ENCODE data around the gene SELENOI.

Gene SELENOI

GRCh38 chr2:26400723-26401122 lies 54.8 kb downstream of the SELENOI start:
- DNase-seq (ENCODE audit: low read depth), result no peak
- no peak overlapping the region for H3K4me3 ChIP-seq (ENCODE audit: control insufficient read depth, low read depth, low read length)
- TF ChIP-seq CTCF (IDR thresholded peaks at IDR 0.05; ENCODE audit: control insufficient read depth, insufficient read depth, low read depth, low read length, missing control alignments), result no peak

GRCh38 chr2:26401739-26402541 lies 56.0 kb downstream of the SELENOI start, which contains the start of gene DRC1:
Gene DRC1, plus strand, starts transcription at chr2:26401920. Its CDS starts 70 bp downstream, at chr2:26401990.
- DNase-seq (ENCODE audit: low read depth), result peak; percentile 13
- peak within 1 kb of the TSS; percentile 57 for H3K4me3 ChIP-seq (ENCODE audit: control insufficient read depth, low read depth, low read length)
- TF ChIP-seq CTCF (IDR thresholded peaks at IDR 0.05; ENCODE audit: control insufficient read depth, insufficient read depth, low read depth, low read length, missing control alignments), result peak; percentile 5

- no peak for DNase-seq (ENCODE audit: low read depth)
These were observed 61.6 kb downstream of the SELENOI start for GRCh38 chr2:26407526-26407925.

GRCh38 chr2:26409785-26410184 lies 63.8 kb downstream of the SELENOI start:
- DNase-seq (ENCODE audit: low read depth), result no peak
- H3K4me3 ChIP-seq (ENCODE audit: control insufficient read depth, low read depth, low read length), result no peak overlapping the region
- no peak for TF ChIP-seq CTCF (IDR thresholded peaks at IDR 0.05; ENCODE audit: control insufficient read depth, insufficient read depth, low read depth, low read length, missing control alignments)

More at GRCh38 chr2:26407526-26407925, 61.6 kb downstream of the SELENOI start:
- no peak for TF ChIP-seq CTCF (IDR thresholded peaks at IDR 0.05; ENCODE audit: control insufficient read depth, insufficient read depth, low read depth, low read length, missing control alignments)
- H3K4me3 ChIP-seq (ENCODE audit: control insufficient read depth, low read depth, low read length), result no peak overlapping the region

- DNase-seq (ENCODE audit: low read depth), result no peak
- TF ChIP-seq CTCF (IDR thresholded peaks at IDR 0.05; ENCODE audit: control insufficient read depth, insufficient read depth, low read depth, low read length, missing control alignments), result no peak
- no peak overlapping the region for H3K4me3 ChIP-seq (ENCODE audit: control insufficient read depth, low read depth, low read length)
These were observed 64.9 kb downstream of the SELENOI start for GRCh38 chr2:26410764-26411243.

GRCh38 chr2:26411419-26411818 lies 65.5 kb downstream of the SELENOI start:
- TF ChIP-seq CTCF (IDR thresholded peaks at IDR 0.05; ENCODE audit: control insufficient read depth, insufficient read depth, low read depth, low read length, missing control alignments), result no peak
- no peak for DNase-seq (ENCODE audit: low read depth)
- H3K4me3 ChIP-seq (ENCODE audit: control insufficient read depth, low read depth, low read length), result no peak overlapping the region
